Natural killer cell (primary cell): Measurements from ENCODE around the gene RCBTB2. TPM values are rescaled to one million over a fixed set of nuclear protein-coding genes. Genes with fewer than 3 reads are reported as not detected.

Experiments used
- ATAC-seq, 3 donors: fragments of 150-1000 bp in 2 of 3; fragments of 200-7000 bp in 1 of 3; cut with Tn5 transposase; 1 replicate in 1 of 3; 2 replicates in 2 of 3; pipeline ENCODE4 v1.10.0; 2021; ENCODE audit warnings: mild to moderate bottlenecking in 2 of 3, moderate library complexity in 2 of 3
- DNase-seq, 2 donors: peaks; one replicate each; pipeline versions ENCODE4 v3.0.0 to v3.0.0-alpha.2; 2013 to 2021; ENCODE audit warnings: mixed read lengths in 1 of 2
- H3K27ac ChIP-seq: one replicate; pipeline ENCODE4 v1.5.1; 2013; ENCODE audit warnings: mild to moderate bottlenecking, low read length
- H3K27me3 ChIP-seq: one replicate; pipeline ENCODE4 v1.6.1; 2013; ENCODE audit warnings: low read length; ENCODE audit not compliant: control insufficient read depth, insufficient read depth
- H3K36me3 ChIP-seq: one replicate; pipeline ENCODE4 v1.6.1; 2013; ENCODE audit warnings: low read length; ENCODE audit not compliant: control insufficient read depth, insufficient read depth
- H3K4me1 ChIP-seq: one replicate; pipeline ENCODE4 v1.6.1; 2013; ENCODE audit warnings: low read length; ENCODE audit not compliant: control insufficient read depth, insufficient read depth
- H3K4me3 ChIP-seq: one replicate; pipeline ENCODE4 v1.5.1; 2013; ENCODE audit warnings: low read length
- H3K9me3 ChIP-seq: one replicate; pipeline ENCODE4 v1.6.1; 2013; ENCODE audit warnings: low read length; ENCODE audit not compliant: control insufficient read depth, insufficient read depth
- H3K27ac Mint-ChIP-seq, 2 donors: one replicate each; pipeline ENCODE4 v1.8.0; 2022; ENCODE audit warnings: mild to moderate bottlenecking in 2 of 2, mixed read lengths in 2 of 2, moderate library complexity in 1 of 2
- H3K27me3 Mint-ChIP-seq, 2 donors: one replicate each; pipeline ENCODE4 v1.8.0; 2022; ENCODE audit warnings: low read depth in 2 of 2, mixed read lengths in 2 of 2
- H3K36me3 Mint-ChIP-seq: one replicate; pipeline ENCODE4 v1.8.0; 2022; ENCODE audit warnings: mixed read lengths
- H3K4me1 Mint-ChIP-seq, 2 donors: one replicate each; pipeline ENCODE4 v1.8.0; 2022; ENCODE audit warnings: mixed read lengths in 2 of 2
- H3K4me3 Mint-ChIP-seq: one replicate; pipeline ENCODE4 v1.8.0; 2022; ENCODE audit warnings: mild to moderate bottlenecking, moderate library complexity, mixed read lengths
- H3K9me3 Mint-ChIP-seq, 2 donors: one replicate each; pipeline ENCODE4 v1.8.0; 2022; ENCODE audit warnings: mixed read lengths in 2 of 2
- CTCF ChIP-seq: fragments of 200-600 bp; IDR thresholded peaks from one replicate; pipeline ENCODE4 v1.8.0; 2022; ENCODE audit warnings: antibody characterized with exemption
- WGBS: methylation state at CpG from one replicate; pipeline ENCODE4 v1.1.7; 2013; ENCODE audit warnings: missing lambda C conversion rate; ENCODE audit not compliant: insufficient coverage; 5-methylcytosine and 5-hydroxymethylcytosine counted together
- intact Hi-C: fragments of 100-400 bp; cut with micrococcal nuclease; formaldehyde crosslinking; loops from one replicate; pipeline ENCODE4 v1.14.2; 2022
- total RNA-seq, 4 donors: library from RNA; stranded (reverse); fragments of 120-200 nt in 1 of 4; gene quantifications; one replicate each; pipeline versions ENCODE4 v1.2.3 to v1.2.4, GENCODE V29; 2013 to 2022

Gene RCBTB2
- total RNA-seq, 3 donors from 2014 or later (not counting 1 experiment from before 2014, with no cell fraction given) = 21.9 to 27.1 (median 24.2) TPM

GRCh38 chr13:48564056-48564455 lies 31.2 kb upstream of the RCBTB2 start:
- no peaks in the 10 kb centered on the region for H3K9me3 ChIP-seq
- H3K27me3 ChIP-seq = no peaks in the 10 kb centered on the region
- no peak overlapping the region for H3K4me3 Mint-ChIP-seq
- peaks cover 54 to 60% of the 10 kb centered on the region in 2 donors for H3K4me1 Mint-ChIP-seq
- no peak overlapping the region for H3K4me3 ChIP-seq
- ATAC-seq (no peak), DNase-seq (no peak)
- no peak overlapping the region for H3K27ac ChIP-seq
- peaks cover 6 to 27% of the 10 kb centered on the region in 2 donors for H3K27me3 Mint-ChIP-seq
- intact Hi-C loops = loop anchor here (5.0 kb wide), 2 partner anchors 162 to 1812 kb away; no protein-coding TSS in a partner anchor
- peaks cover 16% of the 10 kb centered on the region for H3K4me1 ChIP-seq
- no peak overlapping the region for H3K27ac Mint-ChIP-seq
- no peaks in the 10 kb centered on the region for H3K36me3 Mint-ChIP-seq
- no peaks in the 10 kb centered on the region for H3K9me3 Mint-ChIP-seq
- no peaks in the 10 kb centered on the region for H3K36me3 ChIP-seq
- TF ChIP-seq CTCF = no peak
- WGBS = 94% methylated on average over 2 of the region's 3 CpGs

GRCh38 chr13:48563626-48564025 lies 30.7 kb upstream of the RCBTB2 start:
- DNase-seq = no peak
- no peaks in the 10 kb centered on the region for H3K9me3 Mint-ChIP-seq
- H3K9me3 ChIP-seq = no peaks in the 10 kb centered on the region
- peaks cover 16% of the 10 kb centered on the region for H3K4me1 ChIP-seq
- no peak overlapping the region for H3K27ac Mint-ChIP-seq
- no peak overlapping the region for H3K27ac ChIP-seq
- no peaks in the 10 kb centered on the region for H3K27me3 ChIP-seq
- no peak overlapping the region for H3K4me3 Mint-ChIP-seq
- no peaks in the 10 kb centered on the region for H3K36me3 ChIP-seq
- H3K4me3 ChIP-seq = no peak overlapping the region
- no peak for TF ChIP-seq CTCF
- intact Hi-C loops = loop anchor here (5.0 kb wide), 2 partner anchors 161 to 1811 kb away; no protein-coding TSS in a partner anchor
- H3K36me3 Mint-ChIP-seq = no peaks in the 10 kb centered on the region
- H3K4me1 Mint-ChIP-seq = peaks cover 54 to 61% of the 10 kb centered on the region in 2 donors
- H3K27me3 Mint-ChIP-seq = peaks cover 6 to 27% of the 10 kb centered on the region in 2 donors
- ATAC-seq = no peak

GRCh38 chr13:48562296-48563066 lies 29.6 kb upstream of the RCBTB2 start:
- H3K4me1 ChIP-seq = peaks cover 16% of the 10 kb centered on the region
- H3K36me3 Mint-ChIP-seq = no peaks in the 10 kb centered on the region
- H3K27ac Mint-ChIP-seq = peak overlapping the region; percentile 52 to 68
- H3K27me3 ChIP-seq = no peaks in the 10 kb centered on the region
- no peak overlapping the region for H3K4me3 ChIP-seq
- ATAC-seq (peak; percentile 85 to 99 (median 98)), DNase-seq (peak; percentile 33 to 92)
- H3K27ac ChIP-seq = peak overlapping the region; percentile 42
- H3K9me3 ChIP-seq = no peaks in the 10 kb centered on the region
- peak overlapping the region; percentile 80 for H3K4me3 Mint-ChIP-seq
- TF ChIP-seq CTCF = no peak
- H3K27me3 Mint-ChIP-seq = peaks cover 6 to 25% of the 10 kb centered on the region in 2 donors
- peaks cover 54 to 61% of the 10 kb centered on the region in 2 donors for H3K4me1 Mint-ChIP-seq
- no peaks in the 10 kb centered on the region for H3K36me3 ChIP-seq
- 0% methylated on average over 4 of the region's 4 CpGs for WGBS
- intact Hi-C loops = loop anchor here (1.0 to 5.0 kb wide), 5 partner anchors 29 to 1810 kb away; partner anchors contain the start of gene RCBTB2
- no peaks in the 10 kb centered on the region for H3K9me3 Mint-ChIP-seq
